ENCODE measurements around the gene CPTP.

DNA sequence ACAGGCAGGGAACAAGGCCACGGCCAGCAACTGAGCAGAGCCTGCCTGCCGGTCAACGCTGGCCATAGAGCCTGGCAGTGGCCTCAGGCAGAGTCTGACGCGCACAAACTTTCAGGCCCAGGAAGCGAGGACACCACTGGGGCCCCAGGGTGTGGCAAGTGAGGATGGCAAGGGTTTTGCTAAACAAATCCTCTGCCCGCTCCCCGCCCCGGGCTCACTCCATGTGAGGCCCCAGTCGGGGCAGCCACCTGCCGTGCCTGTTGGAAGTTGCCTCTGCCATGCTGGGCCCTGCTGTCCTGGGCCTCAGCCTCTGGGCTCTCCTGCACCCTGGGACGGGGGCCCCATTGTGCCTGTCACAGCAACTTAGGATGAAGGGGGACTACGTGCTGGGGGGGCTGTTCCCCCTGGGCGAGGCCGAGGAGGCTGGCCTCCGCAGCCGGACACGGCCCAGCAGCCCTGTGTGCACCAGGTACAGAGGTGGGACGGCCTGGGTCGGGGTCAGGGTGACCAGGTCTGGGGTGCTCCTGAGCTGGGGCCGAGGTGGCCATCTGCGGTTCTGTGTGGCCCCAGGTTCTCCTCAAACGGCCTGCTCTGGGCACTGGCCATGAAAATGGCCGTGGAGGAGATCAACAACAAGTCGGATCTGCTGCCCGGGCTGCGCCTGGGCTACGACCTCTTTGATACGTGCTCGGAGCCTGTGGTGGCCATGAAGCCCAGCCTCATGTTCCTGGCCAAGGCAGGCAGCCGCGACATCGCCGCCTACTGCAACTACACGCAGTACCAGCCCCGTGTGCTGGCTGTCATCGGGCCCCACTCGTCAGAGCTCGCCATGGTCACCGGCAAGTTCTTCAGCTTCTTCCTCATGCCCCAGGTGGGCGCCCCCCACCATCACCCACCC lies 6.7 kb downstream of the CPTP start, which contains the start of gene TAS1R3:
- TF ChIP-seq POLR2AphosphoS5 (IDR thresholded peaks at IDR 0.05; ENCODE audit: insufficient read depth in 1 of 2, low read depth in 1 of 2), result no peak
- no peak for TF ChIP-seq POLR2A (IDR thresholded peaks at IDR 0.05)
- TF ChIP-seq, protein P1, sequence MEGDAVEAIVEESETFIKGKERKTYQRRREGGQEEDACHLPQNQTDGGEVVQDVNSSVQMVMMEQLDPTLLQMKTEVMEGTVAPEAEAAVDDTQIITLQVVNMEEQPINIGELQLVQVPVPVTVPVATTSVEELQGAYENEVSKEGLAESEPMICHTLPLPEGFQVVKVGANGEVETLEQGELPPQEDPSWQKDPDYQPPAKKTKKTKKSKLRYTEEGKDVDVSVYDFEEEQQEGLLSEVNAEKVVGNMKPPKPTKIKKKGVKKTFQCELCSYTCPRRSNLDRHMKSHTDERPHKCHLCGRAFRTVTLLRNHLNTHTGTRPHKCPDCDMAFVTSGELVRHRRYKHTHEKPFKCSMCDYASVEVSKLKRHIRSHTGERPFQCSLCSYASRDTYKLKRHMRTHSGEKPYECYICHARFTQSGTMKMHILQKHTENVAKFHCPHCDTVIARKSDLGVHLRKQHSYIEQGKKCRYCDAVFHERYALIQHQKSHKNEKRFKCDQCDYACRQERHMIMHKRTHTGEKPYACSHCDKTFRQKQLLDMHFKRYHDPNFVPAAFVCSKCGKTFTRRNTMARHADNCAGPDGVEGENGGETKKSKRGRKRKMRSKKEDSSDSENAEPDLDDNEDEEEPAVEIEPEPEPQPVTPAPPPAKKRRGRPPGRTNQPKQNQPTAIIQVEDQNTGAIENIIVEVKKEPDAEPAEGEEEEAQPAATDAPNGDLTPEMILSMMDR (IDR thresholded peaks at IDR 0.05), result no peak
